ENCODE data around the gene CCDC201.
A peak's percentile ranks its signal among the peaks of the same experiment; 100 is the strongest.

CCDC201 gene

DNA sequence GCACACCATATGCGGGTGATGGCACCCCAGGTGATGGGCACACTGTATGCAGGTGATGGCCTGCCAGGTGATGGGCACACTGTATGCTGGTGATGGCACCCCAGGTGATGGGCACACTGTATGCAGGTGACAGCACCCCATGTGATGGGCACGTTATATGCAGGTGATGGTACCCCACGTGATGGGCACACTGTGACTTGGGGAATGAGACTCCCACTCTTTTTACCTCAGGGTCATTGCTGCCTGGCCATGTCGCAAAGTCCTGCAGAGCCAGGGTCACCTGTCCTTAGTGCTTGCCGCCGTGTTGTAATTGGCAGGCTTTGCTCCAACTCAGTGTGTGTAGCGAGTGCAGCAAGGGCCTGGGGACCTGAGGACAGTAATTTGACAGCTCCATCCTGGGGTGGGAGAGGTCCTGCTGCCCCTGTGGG lies 7.6 kb upstream of the CCDC201 start:
- TF ChIP-seq CTCF (IDR thresholded peaks at IDR 0.05), result no peak

- no peak for TF ChIP-seq CTCF (IDR thresholded peaks at IDR 0.05)
Measured at GRCh38 chr7:45878457-45879144, 5.7 kb upstream of the CCDC201 start.

- no peak for TF ChIP-seq CTCF (IDR thresholded peaks at IDR 0.05)
Measured at GRCh38 chr7:45876519-45876918, 3.6 kb upstream of the CCDC201 start.

- TF ChIP-seq CTCF (IDR thresholded peaks at IDR 0.05), result no peak
Measured at GRCh38 chr7:45874408-45875131, 1.7 kb upstream of the CCDC201 start.

- no peak for TF ChIP-seq CTCF (IDR thresholded peaks at IDR 0.05)
Measured at GRCh38 chr7:45873355-45873754, 473 bp upstream of the CCDC201 start.

GRCh38 chr7:45872116-45873034 lies 507 bp downstream of the CCDC201 start:
- peak; percentile 66 for TF ChIP-seq CTCF (IDR thresholded peaks at IDR 0.05)

DNA sequence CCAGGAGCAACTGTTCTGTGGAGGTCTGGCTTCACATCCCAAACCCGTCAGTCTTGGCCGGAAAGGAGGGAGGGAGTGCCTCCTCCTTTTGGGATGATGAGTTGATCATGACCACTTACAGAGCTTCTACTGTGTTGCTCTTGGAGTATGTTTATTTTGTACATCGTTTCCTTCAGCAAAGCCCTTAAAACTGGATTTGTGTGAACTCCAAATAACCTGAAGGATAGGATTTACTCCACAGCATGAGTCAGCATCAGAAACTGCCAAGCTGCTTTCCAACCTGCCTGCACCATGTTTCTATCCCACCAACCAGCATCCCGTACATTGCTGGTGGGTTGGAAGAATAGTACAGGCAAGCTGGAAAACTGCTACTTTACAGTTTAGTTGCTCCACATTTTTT lies 3.5 kb downstream of the CCDC201 start:
- no peak for TF ChIP-seq CTCF (IDR thresholded peaks at IDR 0.05)
